Mesenchymal stem cell (in vitro differentiated cells and primary cell): ENCODE data around the gene MCCC2.

ENCODE experiments used
- DNase-seq: peaks from one replicate; pipeline ENCODE4 v3.0.0-alpha.2; 2013
- H2AFZ ChIP-seq: one replicate; pipeline ENCODE4 v1.6.1; 2013; ENCODE audit warnings: low read depth, mild to moderate bottlenecking, control low read depth, inconsistent platforms, low read length, moderate library complexity
- H2AK5ac ChIP-seq: 2 replicates; pipeline ENCODE4 v1.6.1; 2013; ENCODE audit warnings: low read length, moderate library complexity, mild to moderate bottlenecking, inconsistent platforms; ENCODE audit not compliant: severe bottlenecking
- H2BK120ac ChIP-seq: one replicate; pipeline ENCODE4 v1.6.1; 2013; ENCODE audit warnings: low read depth, mild to moderate bottlenecking, inconsistent platforms, low read length, moderate library complexity
- H2BK12ac ChIP-seq, 2 experiments: one replicate each; pipeline ENCODE4 v1.6.1; 2013; ENCODE audit warnings: inconsistent platforms in 2 of 2, low read length in 2 of 2, mild to moderate bottlenecking in 2 of 2, moderate library complexity in 2 of 2, control low read depth in 1 of 2
- H2BK15ac ChIP-seq: one replicate; pipeline ENCODE4 v1.6.1; 2013; ENCODE audit warnings: mild to moderate bottlenecking, low read depth, inconsistent platforms; ENCODE audit not compliant: poor library complexity, severe bottlenecking
- H2BK5ac ChIP-seq: 2 replicates; pipeline ENCODE4 v1.6.1; 2013; ENCODE audit warnings: low read depth, mild to moderate bottlenecking, low read length, control low read depth, inconsistent platforms; ENCODE audit not compliant: poor library complexity, severe bottlenecking
- H3K14ac ChIP-seq, 2 experiments: one replicate each; pipeline ENCODE4 v1.6.1; 2013; ENCODE audit warnings: inconsistent platforms in 2 of 2, low read length in 2 of 2, control low read depth in 1 of 2, mild to moderate bottlenecking in 1 of 2, moderate library complexity in 1 of 2
- H3K18ac ChIP-seq, 2 experiments: one replicate each; pipeline ENCODE4 v1.6.1; 2013; ENCODE audit warnings: inconsistent platforms in 2 of 2, low read length in 2 of 2, control low read depth in 1 of 2, low read depth in 1 of 2, mild to moderate bottlenecking in 1 of 2
- H3K23ac ChIP-seq, 2 experiments: one replicate each; pipeline ENCODE4 v1.6.1; 2013; ENCODE audit warnings: inconsistent platforms in 2 of 2, low read length in 2 of 2, mild to moderate bottlenecking in 2 of 2, moderate library complexity in 2 of 2, control low read depth in 1 of 2
- H3K27ac ChIP-seq: 2 replicates; pipeline ENCODE4 v1.5.1; 2013; ENCODE audit warnings: mild to moderate bottlenecking, moderate library complexity, low read length, control low read depth, inconsistent platforms; ENCODE audit not compliant: poor library complexity, severe bottlenecking
- H3K27me3 ChIP-seq, 2 experiments: 2 replicates each; pipeline versions ENCODE4 v1.6.1 to v1.7.0; 2013; ENCODE audit warnings: low read length in 2 of 2, mild to moderate bottlenecking in 2 of 2, moderate library complexity in 2 of 2, control low read depth in 1 of 2, inconsistent platforms in 1 of 2; ENCODE audit not compliant: control insufficient read depth in 1 of 2, insufficient read depth in 1 of 2
- H3K36me3 ChIP-seq, 2 experiments: 2 replicates each; pipeline versions ENCODE4 v1.6.1 to v1.7.0; 2013; ENCODE audit warnings: low read length in 2 of 2, control low read depth in 1 of 2, inconsistent platforms in 1 of 2, low read depth in 1 of 2, mild to moderate bottlenecking in 1 of 2; ENCODE audit not compliant: insufficient read depth in 2 of 2, control insufficient read depth in 1 of 2
- H3K4ac ChIP-seq, 2 experiments: one replicate each; pipeline ENCODE4 v1.6.1; 2013; ENCODE audit warnings: inconsistent platforms in 2 of 2, low read length in 2 of 2, mild to moderate bottlenecking in 2 of 2, moderate library complexity in 2 of 2, control low read depth in 1 of 2, low read depth in 1 of 2
- H3K4me1 ChIP-seq: 2 replicates; pipeline ENCODE4 v1.6.1; 2013; ENCODE audit warnings: low read depth, low read length, control low read depth; ENCODE audit not compliant: control insufficient read depth, insufficient read depth
- H3K4me2 ChIP-seq: 2 replicates; pipeline ENCODE4 v1.6.1; 2013; ENCODE audit warnings: low read length, mild to moderate bottlenecking, inconsistent platforms; ENCODE audit not compliant: poor library complexity, severe bottlenecking
- H3K4me3 ChIP-seq, 2 experiments: 2 replicates each; pipeline versions ENCODE4 v1.5.1 to v1.7.0; 2013; ENCODE audit warnings: low read length in 2 of 2, mild to moderate bottlenecking in 2 of 2, control low read depth in 1 of 2, low read depth in 1 of 2; ENCODE audit not compliant: insufficient read depth in 1 of 2
- H3K79me1 ChIP-seq: replicated peaks from 2 replicates; pipeline ENCODE4 v1.6.1; 2013; ENCODE audit warnings: mild to moderate bottlenecking, control low read depth, low read length, inconsistent platforms; ENCODE audit not compliant: poor library complexity, severe bottlenecking
- H3K9ac ChIP-seq: 2 replicates; pipeline ENCODE4 v1.7.0; 2013; ENCODE audit warnings: mild to moderate bottlenecking, low read length, moderate library complexity
- H3K9me3 ChIP-seq: 2 replicates; pipeline ENCODE4 v1.7.0; 2013; ENCODE audit warnings: mild to moderate bottlenecking, low read length; ENCODE audit not compliant: control insufficient read depth
- H4K8ac ChIP-seq: one replicate; pipeline ENCODE4 v1.6.1; 2013; ENCODE audit warnings: inconsistent platforms, mild to moderate bottlenecking, low read length, moderate library complexity
- H4K91ac ChIP-seq: one replicate; pipeline ENCODE4 v1.6.1; 2013; ENCODE audit warnings: mild to moderate bottlenecking, low read length, inconsistent platforms
- WGBS: methylation state at CpG from one replicate; pipeline ENCODE4 v1.1.7; 2013; ENCODE audit warnings: mixed read lengths; 5-methylcytosine and 5-hydroxymethylcytosine counted together

The MCCC2 gene

DNA sequence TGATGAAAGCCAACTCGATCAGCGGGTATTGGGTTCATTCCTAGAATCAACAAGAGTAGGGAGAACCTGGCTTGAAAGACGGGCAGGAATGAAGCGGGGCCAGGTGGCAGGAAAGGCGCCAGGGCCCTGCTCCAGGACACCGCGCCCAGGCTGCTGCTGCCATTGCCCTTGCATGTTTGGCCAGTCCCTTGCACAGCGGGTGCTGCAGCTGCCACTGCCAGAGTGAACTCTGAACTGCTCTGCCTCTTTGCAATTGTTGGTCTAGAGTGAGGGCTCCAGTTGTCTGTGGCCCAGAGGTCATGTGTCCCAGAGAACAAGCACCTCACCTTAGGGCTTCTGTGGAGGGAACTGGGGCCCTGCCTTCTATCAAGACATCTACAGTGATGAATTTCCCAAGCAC lies 107.9 kb downstream of the MCCC2 start:
- H2BK15ac ChIP-seq: no peak overlapping the region
- no peak for DNase-seq
- no peak overlapping the region for H3K9ac ChIP-seq
- H3K27ac ChIP-seq: no peak overlapping the region
- H3K4me3 ChIP-seq: no peak overlapping the region
- H3K4me1 ChIP-seq: peaks cover 1% of the 10 kb centered on the region
- H3K18ac ChIP-seq: no peak overlapping the region
- H3K23ac ChIP-seq: no peak overlapping the region
- H3K4me2 ChIP-seq: no peak overlapping the region
- H3K9me3 ChIP-seq: no peaks in the 10 kb centered on the region
- H3K27me3 ChIP-seq: peaks cover 9 to 27% of the 10 kb centered on the region in 2 experiments
- peak overlapping the region; percentile 67 for H4K8ac ChIP-seq
- no peak overlapping the region for H2BK5ac ChIP-seq
- H3K4ac ChIP-seq: no peak overlapping the region
- H3K14ac ChIP-seq: peak overlapping the region in 1 of 2 experiments; percentile 72
- WGBS: 96% methylated on average over 8 of the region's 8 CpGs
- no peak overlapping the region for H4K91ac ChIP-seq
- no peaks in the 10 kb centered on the region for H3K79me1 ChIP-seq
- H3K36me3 ChIP-seq: no peaks in the 10 kb centered on the region
- H2AK5ac ChIP-seq: no peak overlapping the region
- H2AFZ ChIP-seq: no peak overlapping the region
- no peak overlapping the region for H2BK120ac ChIP-seq
- H2BK12ac ChIP-seq: no peak overlapping the region

DNA sequence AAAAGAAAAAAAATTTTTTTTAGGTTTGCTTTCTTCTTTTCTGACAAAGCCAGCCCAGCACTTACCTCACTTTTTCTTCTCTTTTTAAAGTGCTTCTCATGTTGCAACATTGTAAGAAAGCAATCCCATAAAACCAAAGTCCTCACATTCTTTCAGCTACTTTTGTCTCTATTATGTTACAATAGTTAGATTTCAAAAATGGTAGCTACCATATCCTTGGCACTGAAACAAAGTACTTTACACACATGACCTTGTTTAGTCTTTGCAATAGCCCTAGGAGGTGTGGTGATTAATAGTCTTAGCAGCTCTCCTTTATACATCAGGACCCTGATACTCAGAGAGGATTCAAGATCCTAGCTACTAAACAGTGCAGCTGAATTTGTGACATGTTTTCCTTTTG lies 108.5 kb downstream of the MCCC2 start:
- H3K4ac ChIP-seq: no peak overlapping the region
- no peaks in the 10 kb centered on the region for H3K9me3 ChIP-seq
- peaks cover 1% of the 10 kb centered on the region for H3K4me1 ChIP-seq
- no peak overlapping the region for H2AK5ac ChIP-seq
- no peak for DNase-seq
- no peaks in the 10 kb centered on the region for H3K79me1 ChIP-seq
- no peak overlapping the region for H3K4me2 ChIP-seq
- no peak overlapping the region for H3K14ac ChIP-seq
- no peak overlapping the region for H2BK12ac ChIP-seq
- peaks cover 9 to 31% of the 10 kb centered on the region in 2 experiments for H3K27me3 ChIP-seq
- no peak overlapping the region for H2BK5ac ChIP-seq
- H3K36me3 ChIP-seq: no peaks in the 10 kb centered on the region
- no peak overlapping the region for H3K9ac ChIP-seq
- no peak overlapping the region for H3K18ac ChIP-seq
- no peak overlapping the region for H3K4me3 ChIP-seq
- no peak overlapping the region for H3K27ac ChIP-seq
- H2BK15ac ChIP-seq: no peak overlapping the region
- H2BK120ac ChIP-seq: no peak overlapping the region
- H2AFZ ChIP-seq: no peak overlapping the region
- H4K91ac ChIP-seq: no peak overlapping the region
- no peak overlapping the region for H3K23ac ChIP-seq
- H4K8ac ChIP-seq: no peak overlapping the region

- H3K9me3 ChIP-seq: no peaks in the 10 kb centered on the region
- no peak overlapping the region for H3K14ac ChIP-seq
- H3K18ac ChIP-seq: no peak overlapping the region
- H3K27me3 ChIP-seq: peaks cover 20 to 44% of the 10 kb centered on the region in 2 experiments
- no peak overlapping the region for H3K23ac ChIP-seq
- no peak overlapping the region for H4K91ac ChIP-seq
- H3K4ac ChIP-seq: no peak overlapping the region
- H3K79me1 ChIP-seq: no peaks in the 10 kb centered on the region
- H4K8ac ChIP-seq: no peak overlapping the region
- no peak overlapping the region for H3K4me3 ChIP-seq
- H2AFZ ChIP-seq: no peak overlapping the region
- no peak for DNase-seq
- H2BK5ac ChIP-seq: no peak overlapping the region
- no peak overlapping the region for H3K27ac ChIP-seq
- H3K9ac ChIP-seq: no peak overlapping the region
- peaks cover 1% of the 10 kb centered on the region for H3K4me1 ChIP-seq
- WGBS: 47% methylated on average over 13 of the region's 14 CpGs
- no peak overlapping the region for H2BK12ac ChIP-seq
- no peak overlapping the region for H2BK15ac ChIP-seq
- no peaks in the 10 kb centered on the region for H3K36me3 ChIP-seq
- H3K4me2 ChIP-seq: no peak overlapping the region
- H2BK120ac ChIP-seq: no peak overlapping the region
- H2AK5ac ChIP-seq: no peak overlapping the region
Observed at GRCh38 chr5:71697967-71698366, 110.8 kb downstream of the MCCC2 start.

GRCh38 chr5:71699233-71699632 lies 112.1 kb downstream of the MCCC2 start:
- Histone ChIP-seq H3K4me1 (no peaks in the 10 kb centered on the region), H2BK5ac (no peak overlapping the region), H3K27ac (no peak overlapping the region), H3K9me3 (no peaks in the 10 kb centered on the region), H3K14ac (no peak overlapping the region), H4K91ac (no peak overlapping the region), H2BK120ac (no peak overlapping the region), H3K4me3 (no peak overlapping the region), H3K4ac (no peak overlapping the region), H3K18ac (no peak overlapping the region), H3K9ac (no peak overlapping the region), H2AK5ac (no peak overlapping the region), H3K79me1 (no peaks in the 10 kb centered on the region), H2AFZ (no peak overlapping the region), H3K23ac (no peak overlapping the region), H2BK12ac (no peak overlapping the region), H4K8ac (no peak overlapping the region), H3K4me2 (no peak overlapping the region), H3K36me3 (no peaks in the 10 kb centered on the region), H2BK15ac (no peak overlapping the region), H3K27me3 (peaks cover 14 to 42% of the 10 kb centered on the region in 2 experiments)
- WGBS: 91% methylated on average over 2 of the region's 2 CpGs
- no peak for DNase-seq
